ENCODE measurements around the gene SPIRE2. TPM values are rescaled to one million over a fixed set of nuclear protein-coding genes. Genes with fewer than 3 reads are reported as not detected.
"Not testable (repeated sequence)": the region's sequence is repeated elsewhere in the genome, so short reads cannot be mapped to it uniquely, and the experiment has no call there.

SPIRE2 gene
- total RNA-seq, 1 donor, result 3.5 TPM

- TF ChIP-seq CTCF (IDR thresholded peaks at IDR 0.05; ENCODE audit: insufficient read depth, low read depth, low read length), result no peak
- DNase-seq (ENCODE audit: low read depth), result no peak
- no peak overlapping the region for H3K4me3 ChIP-seq (ENCODE audit: low read depth, low read length)
These were observed 5.0 kb upstream of the SPIRE2 start for GRCh38 chr16:89823087-89823823.

- H3K4me3 ChIP-seq (ENCODE audit: low read depth, low read length); DNase-seq (ENCODE audit: low read depth): not testable (repeated sequence)
These were observed 4.5 kb upstream of the SPIRE2 start for GRCh38 chr16:89823824-89824148.

- TF ChIP-seq CTCF (IDR thresholded peaks at IDR 0.05; ENCODE audit: insufficient read depth, low read depth, low read length), result no peak
- H3K4me3 ChIP-seq (ENCODE audit: low read depth, low read length), result no peak overlapping the region
- peak; percentile 70 for DNase-seq (ENCODE audit: low read depth)
These were observed 1.5 kb upstream of the SPIRE2 start for GRCh38 chr16:89826531-89827382.

- peak overlapping the region; percentile 64 for H3K4me3 ChIP-seq (ENCODE audit: low read depth, low read length)
- peak; percentile 82 for DNase-seq (ENCODE audit: low read depth)
- no peak for TF ChIP-seq CTCF (IDR thresholded peaks at IDR 0.05; ENCODE audit: insufficient read depth, low read depth, low read length)
These were observed 684 bp upstream of the SPIRE2 start for GRCh38 chr16:89827383-89828198.

- TF ChIP-seq CTCF (IDR thresholded peaks at IDR 0.05; ENCODE audit: insufficient read depth, low read depth, low read length), result no peak
- DNase-seq (ENCODE audit: low read depth), result no peak
These were observed 775 bp downstream of the SPIRE2 start for GRCh38 chr16:89828870-89829629.

GRCh38 chr16:89829630-89830437 is 1.6 kb downstream of the SPIRE2 start:
- no peak for DNase-seq (ENCODE audit: low read depth)
- no peak overlapping the region for H3K4me3 ChIP-seq (ENCODE audit: low read depth, low read length)
- no peak for TF ChIP-seq CTCF (IDR thresholded peaks at IDR 0.05; ENCODE audit: insufficient read depth, low read depth, low read length)

More at GRCh38 chr16:89828870-89829629, 775 bp downstream of the SPIRE2 start:
- H3K4me3 ChIP-seq (ENCODE audit: low read depth, low read length), result peak overlapping the region; percentile 63
